ENCODE results near the gene MAN1A1.

DNA sequence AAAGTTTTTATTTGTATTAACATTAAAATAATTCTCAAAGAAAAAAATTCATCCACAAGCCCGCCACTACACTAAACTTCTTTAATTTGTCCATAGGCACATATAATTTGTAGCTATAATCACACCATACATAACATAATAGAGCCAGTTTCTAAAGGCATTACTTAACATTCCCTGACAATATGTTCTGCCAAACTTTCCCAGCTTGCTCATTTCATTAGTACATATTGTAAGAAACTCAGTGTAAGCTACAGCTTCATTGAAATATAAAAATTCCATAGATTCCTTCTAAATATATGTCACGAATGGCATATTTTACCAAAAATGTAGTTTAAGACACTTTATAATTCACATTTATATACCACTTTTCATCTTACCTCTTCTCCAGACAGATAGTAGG lies 59.3 kb downstream of the MAN1A1 start:
- TF ChIP-seq YY1 (IDR thresholded peaks at IDR 0.05; ENCODE audit: low read depth) = no peak
- TF ChIP-seq, protein P1, sequence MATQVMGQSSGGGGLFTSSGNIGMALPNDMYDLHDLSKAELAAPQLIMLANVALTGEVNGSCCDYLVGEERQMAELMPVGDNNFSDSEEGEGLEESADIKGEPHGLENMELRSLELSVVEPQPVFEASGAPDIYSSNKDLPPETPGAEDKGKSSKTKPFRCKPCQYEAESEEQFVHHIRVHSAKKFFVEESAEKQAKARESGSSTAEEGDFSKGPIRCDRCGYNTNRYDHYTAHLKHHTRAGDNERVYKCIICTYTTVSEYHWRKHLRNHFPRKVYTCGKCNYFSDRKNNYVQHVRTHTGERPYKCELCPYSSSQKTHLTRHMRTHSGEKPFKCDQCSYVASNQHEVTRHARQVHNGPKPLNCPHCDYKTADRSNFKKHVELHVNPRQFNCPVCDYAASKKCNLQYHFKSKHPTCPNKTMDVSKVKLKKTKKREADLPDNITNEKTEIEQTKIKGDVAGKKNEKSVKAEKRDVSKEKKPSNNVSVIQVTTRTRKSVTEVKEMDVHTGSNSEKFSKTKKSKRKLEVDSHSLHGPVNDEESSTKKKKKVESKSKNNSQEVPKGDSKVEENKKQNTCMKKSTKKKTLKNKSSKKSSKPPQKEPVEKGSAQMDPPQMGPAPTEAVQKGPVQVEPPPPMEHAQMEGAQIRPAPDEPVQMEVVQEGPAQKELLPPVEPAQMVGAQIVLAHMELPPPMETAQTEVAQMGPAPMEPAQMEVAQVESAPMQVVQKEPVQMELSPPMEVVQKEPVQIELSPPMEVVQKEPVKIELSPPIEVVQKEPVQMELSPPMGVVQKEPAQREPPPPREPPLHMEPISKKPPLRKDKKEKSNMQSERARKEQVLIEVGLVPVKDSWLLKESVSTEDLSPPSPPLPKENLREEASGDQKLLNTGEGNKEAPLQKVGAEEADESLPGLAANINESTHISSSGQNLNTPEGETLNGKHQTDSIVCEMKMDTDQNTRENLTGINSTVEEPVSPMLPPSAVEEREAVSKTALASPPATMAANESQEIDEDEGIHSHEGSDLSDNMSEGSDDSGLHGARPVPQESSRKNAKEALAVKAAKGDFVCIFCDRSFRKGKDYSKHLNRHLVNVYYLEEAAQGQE (IDR thresholded peaks at IDR 0.05; ENCODE audit: low read depth) = no peak
- TF ChIP-seq, protein P2, sequence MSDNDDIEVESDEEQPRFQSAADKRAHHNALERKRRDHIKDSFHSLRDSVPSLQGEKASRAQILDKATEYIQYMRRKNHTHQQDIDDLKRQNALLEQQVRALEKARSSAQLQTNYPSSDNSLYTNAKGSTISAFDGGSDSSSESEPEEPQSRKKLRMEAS (IDR thresholded peaks at IDR 0.05) = no peak

Measured in Ishikawa (cell line).